ENCODE measurements around the gene FANCG.

- TF ChIP-seq CTCF (IDR thresholded peaks at IDR 0.05) (no peak), POLR2A (IDR thresholded peaks at IDR 0.05) (no peak)
These were observed 36.7 kb downstream of the FANCG start for GRCh38 chr9:35042891-35043545.
